GM19240 (cell line): Measurements from ENCODE around the gene ARHGAP19.

Experiments
- DNase-seq: peaks from one replicate; pipeline ENCODE4 v3.0.0; 2011; ENCODE audit warnings: low spot score; ENCODE audit not compliant: insufficient read length

ARHGAP19 gene

DNA sequence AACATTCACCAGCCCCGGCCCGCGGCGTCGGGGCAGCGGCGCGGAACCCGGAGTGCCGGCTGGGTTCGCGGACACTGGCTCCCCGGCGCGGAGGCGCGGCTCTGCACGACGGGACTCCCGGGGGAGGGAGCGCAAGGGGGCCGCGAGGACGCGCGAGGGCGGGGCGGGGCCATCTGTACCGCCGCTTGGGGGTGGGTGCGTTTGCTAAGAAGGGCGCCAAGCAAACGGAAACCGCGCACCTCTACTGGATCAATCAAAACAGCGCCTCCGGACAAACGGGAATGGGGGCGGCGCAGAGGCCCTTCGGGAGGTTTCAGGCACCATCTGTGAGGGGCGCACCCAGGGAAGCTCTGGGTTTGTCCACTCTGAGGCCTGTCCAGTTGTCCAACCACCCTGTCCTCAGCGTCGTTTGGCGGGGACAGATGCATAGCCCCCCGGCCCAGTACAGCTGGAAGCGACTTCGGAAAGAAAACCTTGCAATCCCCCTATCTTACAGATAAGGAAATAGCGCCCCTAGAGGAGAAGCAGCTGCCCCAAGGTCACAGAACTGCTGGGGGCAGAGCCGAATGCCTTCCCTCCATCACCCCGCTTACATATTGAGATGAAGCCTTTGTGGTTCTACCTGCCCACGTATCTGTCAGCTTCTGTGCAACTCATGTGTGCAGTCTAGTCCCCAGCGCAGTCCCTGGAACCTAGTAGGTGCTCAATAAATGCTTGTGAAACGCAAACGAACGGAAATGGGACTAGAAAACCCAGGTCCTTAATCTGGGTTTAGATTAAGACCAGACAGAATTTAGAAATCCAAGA, 96.0 kb downstream of the ARHGAP19 start:
- DNase-seq, result peak; percentile 63

DNA sequence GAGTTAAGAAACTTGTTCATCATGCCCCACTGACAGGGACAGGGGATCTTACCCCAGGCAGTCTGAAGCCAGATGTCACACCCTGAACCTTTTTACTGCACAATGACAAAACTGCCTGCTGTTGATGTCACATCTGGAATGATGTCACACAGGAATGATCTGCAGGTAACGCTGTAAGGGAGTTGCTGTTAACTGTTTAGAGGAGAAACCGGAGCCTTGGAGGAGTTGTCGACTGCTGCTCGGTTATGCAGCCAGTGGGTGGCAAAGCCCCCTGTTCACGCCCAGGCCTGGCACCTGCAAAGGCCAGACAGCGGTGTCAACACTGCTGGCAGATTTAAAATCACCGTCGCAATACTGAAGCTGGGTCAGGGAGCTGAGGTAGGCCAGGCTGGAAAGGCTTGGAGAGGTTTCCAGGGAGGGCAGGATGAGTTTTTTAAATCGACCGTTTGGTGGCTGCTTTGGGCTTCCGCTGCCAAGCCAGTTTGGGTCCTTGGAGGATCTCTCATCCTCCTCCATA, 96.7 kb downstream of the ARHGAP19 start:
- DNase-seq, result no peak

DNA sequence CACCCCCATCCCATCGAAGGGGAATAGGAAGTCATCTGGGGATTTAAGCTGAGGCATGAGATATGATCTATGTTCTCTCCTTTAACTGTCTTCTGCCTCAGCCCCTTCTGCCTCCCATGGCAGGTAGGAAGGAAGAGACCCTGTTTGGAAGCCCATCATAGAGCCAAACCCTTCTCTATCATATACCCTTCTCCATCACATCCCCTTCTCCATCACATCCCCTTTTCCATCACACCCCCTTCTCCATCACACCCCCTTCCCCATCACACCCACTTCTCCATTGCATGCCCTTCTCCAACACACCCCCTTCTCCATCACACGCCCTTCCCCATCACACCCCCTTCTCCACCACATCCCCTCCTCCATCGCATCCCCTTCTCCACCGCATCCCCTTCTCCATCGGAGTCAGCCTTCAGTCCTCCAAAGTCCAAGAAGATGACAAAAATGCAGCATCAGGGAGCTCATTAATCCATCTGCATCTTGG, 99.4 kb downstream of the ARHGAP19 start:
- DNase-seq, result no peak

GRCh38 chr10:97190450-97190849, 102.0 kb downstream of the ARHGAP19 start:
- DNase-seq, result no peak

- DNase-seq, result no peak
These were observed 104.2 kb downstream of the ARHGAP19 start for GRCh38 chr10:97188261-97188711.

- no peak for DNase-seq
These were observed 105.5 kb downstream of the ARHGAP19 start for GRCh38 chr10:97186911-97187310.

DNA sequence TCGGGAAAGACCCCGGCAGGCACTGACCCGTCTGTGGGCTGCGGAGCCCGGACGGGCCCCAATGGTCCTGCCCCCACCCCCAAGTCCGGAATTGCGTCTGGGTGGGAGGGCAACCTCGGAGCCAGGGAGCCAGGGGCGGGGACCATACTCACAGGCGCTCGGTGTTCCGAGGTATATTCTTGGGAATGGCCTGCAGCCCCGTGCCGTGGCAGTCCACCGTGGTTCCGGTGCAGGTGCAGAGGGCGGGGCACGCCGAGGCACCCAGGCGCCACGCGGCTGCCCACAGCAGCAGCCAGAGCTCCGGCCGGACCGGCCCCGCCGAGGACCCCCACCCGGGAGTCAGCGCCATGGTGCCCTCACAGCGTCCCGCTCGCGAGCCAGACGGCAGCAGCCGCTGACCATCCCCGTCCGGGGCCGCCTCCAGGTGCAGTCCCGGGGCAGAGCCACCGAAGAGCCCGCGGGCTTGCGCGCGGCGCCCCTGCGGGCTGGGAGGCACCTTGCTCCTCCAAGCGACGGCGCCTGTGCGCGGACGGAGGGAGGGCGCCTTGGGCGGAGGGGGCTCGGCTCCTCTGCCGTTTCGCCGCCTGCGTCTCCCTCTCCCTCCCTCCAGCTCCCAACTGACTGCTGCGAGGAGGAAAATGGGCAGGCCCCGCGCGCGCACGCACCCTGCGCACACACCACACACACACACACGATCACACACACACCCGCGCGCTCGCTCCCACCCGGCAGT, 106.9 kb downstream of the ARHGAP19 start, which contains the start of gene SLIT1:
Gene SLIT1 (minus strand): TSS at position 634 of the 733 bp plus-strand sequence. CDS start 285 bp downstream, at position 349.
- DNase-seq, result no peak

- DNase-seq, result no peak
These were observed 107.5 kb downstream of the ARHGAP19 start for GRCh38 chr10:97184971-97185325.

- no peak for DNase-seq
These were observed 109.1 kb downstream of the ARHGAP19 start for GRCh38 chr10:97183314-97183713.

DNA sequence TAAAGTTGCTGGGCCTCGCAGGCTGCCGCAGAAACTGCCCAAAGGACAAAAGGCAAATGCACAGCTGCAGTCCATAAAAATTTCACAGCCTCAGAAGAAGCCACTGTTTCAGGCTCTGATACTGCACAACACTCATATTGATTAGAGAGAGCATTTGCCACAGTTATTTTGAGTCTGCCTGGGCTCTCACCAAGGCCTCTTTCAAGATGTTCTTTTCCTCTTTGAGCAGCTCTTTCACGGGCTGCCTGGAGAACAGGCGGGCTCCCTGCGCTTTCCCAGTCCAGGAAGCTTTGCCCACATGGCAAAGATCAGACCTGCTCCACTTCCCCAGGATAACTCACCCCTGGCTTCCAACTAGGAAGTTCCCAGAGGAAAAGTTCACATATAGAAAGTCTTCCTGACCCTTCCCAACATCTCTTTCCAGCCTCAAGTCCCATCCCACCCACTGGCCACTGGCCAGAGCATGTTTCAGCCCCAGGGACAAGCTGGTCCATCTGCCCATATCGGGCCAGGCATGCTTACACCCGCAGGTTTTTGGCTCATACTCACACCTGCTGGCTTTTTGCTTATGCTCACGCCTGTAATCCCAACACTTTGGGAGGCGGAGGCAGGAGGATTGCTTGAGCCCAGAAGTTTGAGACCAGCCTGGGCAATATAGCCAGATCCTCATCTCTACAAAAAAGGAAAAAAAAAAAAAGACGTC, 110.0 kb downstream of the ARHGAP19 start:
- DNase-seq, result no peak

DNA sequence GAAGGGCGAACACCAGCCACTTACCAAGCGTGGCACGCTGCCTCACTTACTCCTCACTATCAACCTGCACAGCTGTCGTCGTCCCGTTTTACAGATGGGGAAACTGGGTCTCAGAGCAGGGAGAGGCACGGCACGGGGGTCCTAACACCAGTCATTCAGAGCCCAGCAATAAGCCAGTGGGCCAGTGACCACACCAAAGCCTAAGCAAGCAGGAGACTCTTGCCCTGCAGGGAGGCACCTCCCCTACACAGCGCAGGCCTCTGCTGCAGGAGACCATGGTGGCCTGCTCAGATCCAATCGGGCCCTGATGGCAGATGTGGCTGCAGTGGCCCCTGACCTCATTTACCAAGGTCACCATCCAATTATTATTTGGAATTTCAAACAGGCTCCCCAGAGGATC, 111.5 kb downstream of the ARHGAP19 start:
- DNase-seq, result no peak

- DNase-seq, result no peak
These were observed 112.1 kb downstream of the ARHGAP19 start for GRCh38 chr10:97180363-97180755.

- no peak for DNase-seq
These were observed 112.6 kb downstream of the ARHGAP19 start for GRCh38 chr10:97179731-97180362.

DNA sequence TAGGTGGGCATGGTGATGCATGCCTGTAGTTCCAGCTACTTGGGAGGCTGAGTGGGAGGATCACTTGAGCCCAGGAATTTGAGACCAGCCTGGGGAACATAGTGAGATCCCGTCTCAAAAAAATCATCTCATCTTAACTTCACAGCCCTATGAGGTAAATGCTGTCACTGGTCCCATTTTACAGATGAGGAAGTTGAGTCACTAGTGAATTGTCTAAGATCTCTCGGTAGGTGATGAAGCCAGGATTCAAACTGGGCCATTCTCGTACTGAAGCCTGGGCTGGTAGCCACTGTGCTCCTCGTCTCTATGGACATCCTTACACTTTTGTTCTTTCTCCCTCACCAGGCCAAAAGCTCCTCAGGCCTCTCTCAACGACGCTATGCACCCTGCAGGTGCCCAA, 113.1 kb downstream of the ARHGAP19 start:
- DNase-seq, result no peak

DNA sequence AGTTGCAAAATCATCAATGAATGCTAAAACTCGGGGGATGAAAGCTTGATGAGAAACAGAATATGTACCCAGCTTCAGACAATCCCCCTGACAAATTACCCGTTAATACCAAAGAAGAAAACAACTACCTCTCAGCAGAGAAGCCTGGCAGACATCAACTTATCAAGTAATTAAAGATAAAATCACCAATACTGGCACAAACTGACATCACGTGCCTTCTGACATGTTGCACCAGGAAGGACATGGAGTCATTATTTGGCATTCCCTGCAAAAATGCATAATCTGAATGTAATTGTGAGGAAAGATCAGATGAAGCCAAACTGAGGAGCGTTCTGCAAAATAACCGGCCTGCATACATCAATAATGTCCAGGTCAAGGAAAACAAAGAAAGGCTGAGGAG, 114.4 kb downstream of the ARHGAP19 start:
- no peak for DNase-seq

DNA sequence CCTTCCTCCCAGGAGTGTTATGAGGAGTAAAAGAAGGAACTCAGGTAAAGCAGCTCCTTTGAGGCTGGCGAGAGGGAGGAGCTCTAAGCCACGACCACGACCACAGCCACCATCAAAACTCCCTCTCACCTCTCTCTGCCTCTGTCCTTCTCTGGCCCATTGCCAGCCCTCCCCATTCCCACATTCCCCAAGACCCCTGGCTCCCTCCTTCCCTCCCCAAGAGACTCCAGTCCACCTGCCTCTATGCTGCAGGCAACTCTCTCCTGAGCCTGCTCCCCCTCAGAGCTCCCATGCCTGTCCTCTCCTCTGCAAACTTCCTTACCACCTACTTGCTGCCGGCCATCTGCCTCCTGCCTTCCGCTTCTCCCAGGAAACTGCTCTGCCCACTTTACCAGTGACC, 116.2 kb downstream of the ARHGAP19 start:
- DNase-seq, result no peak

DNA sequence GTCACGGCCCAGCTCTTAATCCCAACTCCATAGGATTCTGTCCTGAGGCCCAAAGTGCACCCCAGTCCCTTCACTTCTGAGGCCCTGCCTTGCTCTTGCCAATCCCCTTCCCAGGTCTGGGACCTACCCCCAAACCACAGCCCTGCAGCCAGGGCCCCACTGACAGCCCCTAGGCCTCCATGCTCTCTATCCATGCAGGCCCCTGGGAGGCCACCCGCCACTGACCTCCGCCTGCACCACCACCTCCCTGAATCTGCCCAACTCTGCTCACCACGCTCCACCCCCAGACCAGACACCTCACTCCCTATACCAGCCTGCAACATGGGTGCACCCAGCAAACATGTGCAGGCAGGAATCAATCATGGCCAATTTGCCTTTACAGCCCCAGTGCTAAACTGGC, 116.9 kb downstream of the ARHGAP19 start:
- DNase-seq, result no peak

GRCh38 chr10:97174941-97175340, 117.5 kb downstream of the ARHGAP19 start:
- DNase-seq, result no peak

DNA sequence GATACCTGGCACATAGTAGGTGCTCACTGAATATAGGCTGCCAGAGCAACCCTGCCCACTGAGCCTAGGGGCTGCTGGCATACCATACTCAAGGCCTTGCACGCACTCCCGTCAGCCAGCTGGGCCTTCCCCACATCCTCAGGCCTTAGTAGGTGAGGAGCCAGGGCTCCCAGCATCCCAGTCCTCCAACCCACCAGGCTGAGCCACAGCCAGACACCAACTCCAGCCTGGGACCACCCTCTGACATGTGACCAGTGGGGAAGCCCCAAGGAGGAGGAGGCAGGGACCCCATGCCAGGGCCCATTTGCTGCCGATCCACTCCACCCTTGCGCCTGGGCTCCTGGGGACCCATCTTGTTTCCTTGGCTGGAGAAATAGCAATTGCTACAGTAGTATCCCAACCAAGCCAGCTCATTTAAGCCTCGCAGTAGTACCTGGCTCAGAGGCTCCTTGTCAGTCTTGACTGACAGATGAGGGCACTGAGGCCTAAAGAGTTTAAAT, 118.1 kb downstream of the ARHGAP19 start:
- DNase-seq, result no peak

DNA sequence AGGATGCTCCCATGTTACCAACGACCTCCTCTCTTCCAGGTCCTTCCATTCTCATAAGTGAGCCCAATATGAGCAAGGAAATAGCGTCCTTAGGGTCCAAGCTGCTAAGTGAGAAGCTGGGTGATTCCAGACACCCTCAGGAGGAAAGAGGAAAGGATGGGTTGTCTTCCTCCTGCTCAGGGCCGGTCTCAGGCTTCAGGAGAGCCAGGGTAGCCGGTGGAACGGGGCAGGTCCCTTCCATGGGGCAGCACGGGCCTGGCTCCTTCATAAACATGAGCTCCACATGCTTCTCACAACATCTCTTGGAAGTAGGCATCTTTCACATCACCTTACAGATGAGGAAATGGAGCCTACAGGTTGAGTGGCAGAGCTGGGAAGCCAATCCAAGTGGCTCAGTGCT, 119.4 kb downstream of the ARHGAP19 start:
- DNase-seq, result no peak
